Left lung (tissue), 10 donors: ENCODE results near the gene CEACAM7. TPM values are rescaled to one million over a fixed set of nuclear protein-coding genes. Genes with fewer than 3 reads are reported as not detected.

ENCODE experiments used
- ATAC-seq: fragments of 200-7000 bp; cut with Tn5 transposase; one replicate; pipeline ENCODE4 v1.9.1; 2020; ENCODE audit warnings: moderate library complexity
- DNase-seq, 4 donors: peaks; one replicate each; pipeline ENCODE4 v3.0.0-alpha.2; 2013 to 2020
- H3K27ac ChIP-seq, 2 donors: fragments of 200-600 bp; sonication (generic) in 1 of 2; one replicate each; pipeline versions ENCODE4 v1.5.0 to v1.8.0; 2020 to 2021
- H3K27me3 ChIP-seq, 2 donors: fragments of 200-600 bp; sonication (generic) in 1 of 2; one replicate each; pipeline versions ENCODE4 v1.5.0 to v1.8.0; 2020 to 2021
- H3K36me3 ChIP-seq, 2 donors: fragments of 200-600 bp; sonication (generic) in 1 of 2; one replicate each; pipeline versions ENCODE4 v1.5.0 to v1.8.0; 2020 to 2021
- H3K4me1 ChIP-seq, 2 donors: fragments of 200-600 bp; one replicate each; pipeline ENCODE4 v1.8.0; 2021
- H3K4me3 ChIP-seq, 2 donors: fragments of 200-600 bp; sonication (generic) in 1 of 2; one replicate each; pipeline versions ENCODE4 v1.5.0 to v1.8.0; 2020 to 2021; ENCODE audit warnings: mild to moderate bottlenecking in 1 of 2
- H3K9me3 ChIP-seq, 2 donors: fragments of 200-600 bp; sonication (generic) in 1 of 2; one replicate each; pipeline versions ENCODE4 v1.5.0 to v1.8.0; 2020 to 2021
- intact Hi-C, 2 donors: fragments of 100-400 bp; cut with DNase I; formaldehyde crosslinking; loops; one replicate each; pipeline versions ENCODE4 v1.11.2 to v1.14.2; 2022
- polyA plus RNA-seq, 6 donors: library from polyadenylated mRNA; unstranded; fragments of 120-200 nt; gene quantifications; one replicate each; pipeline ENCODE4 v1.2.1, GENCODE V29; 2013; ENCODE audit not compliant: insufficient read length in 6 of 6
- total RNA-seq, 2 donors: library from RNA; stranded (reverse); fragmentation: NEBNext Ultra II Directional; extraction: Animal tissue kit (Norgen Biotek cat#: 25700); gene quantifications; one replicate each; pipeline ENCODE4 v1.2.1, GENCODE V29; 2021
- TF ChIP-seq, protein P1 (sequence below), 2 donors: fragments of 200-600 bp; sonication (generic) in 1 of 2; IDR thresholded peaks; one replicate each; pipeline versions ENCODE4 v1.5.0 to v1.8.0; 2021; ENCODE audit warnings: antibody characterized with exemption in 2 of 2
- donor health status: DM: no; HTN: yes; CAD: no.
- donor health status: DM: no; HTN: no; CAD: no.

Gene CEACAM7
- total and polyA plus RNA-seq, 8 donors = 0.09 to 0.44 (median 0.15) TPM; not detected in 2

DNA sequence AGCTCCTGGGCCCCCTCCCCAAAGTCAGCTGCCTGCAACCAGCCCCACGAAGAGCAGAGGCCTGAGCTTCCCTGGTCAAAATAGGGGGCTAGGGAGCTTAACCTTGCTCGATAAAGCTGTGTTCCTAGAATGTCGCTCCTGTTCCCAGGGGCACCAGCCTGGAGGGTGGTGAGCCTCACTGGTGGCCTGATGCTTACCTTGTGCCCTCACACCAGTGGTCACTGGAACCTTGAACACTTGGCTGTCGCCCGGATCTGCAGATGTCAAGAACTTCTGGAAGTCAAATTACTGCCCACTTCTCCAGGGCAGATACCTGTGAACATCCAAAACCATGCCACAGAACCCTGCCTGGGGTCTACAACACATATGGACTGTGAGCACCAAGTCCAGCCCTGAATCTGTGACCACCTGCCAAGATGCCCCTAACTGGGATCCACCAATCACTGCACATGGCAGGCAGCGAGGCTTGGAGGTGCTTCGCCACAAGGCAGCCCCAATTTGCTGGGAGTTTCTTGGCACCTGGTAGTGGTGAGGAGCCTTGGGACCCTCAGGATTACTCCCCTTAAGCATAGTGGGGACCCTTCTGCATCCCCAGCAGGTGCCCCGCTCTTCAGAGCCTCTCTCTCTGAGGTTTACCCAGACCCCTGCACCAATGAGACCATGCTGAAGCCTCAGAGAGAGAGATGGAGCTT, 15.7 kb upstream of the CEACAM7 start:
- TF ChIP-seq, protein P1, sequence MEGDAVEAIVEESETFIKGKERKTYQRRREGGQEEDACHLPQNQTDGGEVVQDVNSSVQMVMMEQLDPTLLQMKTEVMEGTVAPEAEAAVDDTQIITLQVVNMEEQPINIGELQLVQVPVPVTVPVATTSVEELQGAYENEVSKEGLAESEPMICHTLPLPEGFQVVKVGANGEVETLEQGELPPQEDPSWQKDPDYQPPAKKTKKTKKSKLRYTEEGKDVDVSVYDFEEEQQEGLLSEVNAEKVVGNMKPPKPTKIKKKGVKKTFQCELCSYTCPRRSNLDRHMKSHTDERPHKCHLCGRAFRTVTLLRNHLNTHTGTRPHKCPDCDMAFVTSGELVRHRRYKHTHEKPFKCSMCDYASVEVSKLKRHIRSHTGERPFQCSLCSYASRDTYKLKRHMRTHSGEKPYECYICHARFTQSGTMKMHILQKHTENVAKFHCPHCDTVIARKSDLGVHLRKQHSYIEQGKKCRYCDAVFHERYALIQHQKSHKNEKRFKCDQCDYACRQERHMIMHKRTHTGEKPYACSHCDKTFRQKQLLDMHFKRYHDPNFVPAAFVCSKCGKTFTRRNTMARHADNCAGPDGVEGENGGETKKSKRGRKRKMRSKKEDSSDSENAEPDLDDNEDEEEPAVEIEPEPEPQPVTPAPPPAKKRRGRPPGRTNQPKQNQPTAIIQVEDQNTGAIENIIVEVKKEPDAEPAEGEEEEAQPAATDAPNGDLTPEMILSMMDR (IDR thresholded peaks at IDR 0.05) = no peak
- Histone ChIP-seq H3K4me3 (no peak overlapping the region), H3K27me3 (peaks cover 0 to 82% of the 10 kb centered on the region in 2 donors), H3K4me1 (peaks cover 0 to 11% of the 10 kb centered on the region in 2 donors), H3K36me3 (no peaks in the 10 kb centered on the region), H3K9me3 (no peaks in the 10 kb centered on the region), H3K27ac (no peak overlapping the region)
- intact Hi-C loops = no loop called here
- ATAC-seq = no peak
- DNase-seq = no peak

DNA sequence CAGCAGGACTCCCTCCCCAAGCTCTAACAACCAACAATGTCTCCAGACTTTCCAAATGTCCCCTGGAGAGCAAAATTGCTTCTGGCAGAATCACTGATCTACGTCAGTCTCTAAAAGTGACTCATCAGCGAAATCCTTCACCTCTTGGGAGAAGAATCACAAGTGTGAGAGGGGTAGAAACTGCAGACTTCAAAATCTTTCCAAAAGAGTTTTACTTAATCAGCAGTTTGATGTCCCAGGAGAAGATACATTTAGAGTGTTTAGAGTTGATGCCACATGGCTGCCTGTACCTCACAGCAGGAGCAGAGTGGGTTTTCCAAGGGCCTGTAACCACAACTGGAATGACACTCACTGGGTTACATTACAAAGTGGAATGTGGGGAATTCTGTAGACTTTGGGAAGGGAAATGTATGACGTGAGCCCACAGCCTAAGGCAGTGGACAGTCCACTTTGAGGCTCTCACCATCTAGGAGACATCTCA, 14.1 kb upstream of the CEACAM7 start:
- intact Hi-C loops = no loop called here
- no peaks in the 10 kb centered on the region for H3K36me3 ChIP-seq
- TF ChIP-seq, protein P1 (IDR thresholded peaks at IDR 0.05) = no peak

DNA sequence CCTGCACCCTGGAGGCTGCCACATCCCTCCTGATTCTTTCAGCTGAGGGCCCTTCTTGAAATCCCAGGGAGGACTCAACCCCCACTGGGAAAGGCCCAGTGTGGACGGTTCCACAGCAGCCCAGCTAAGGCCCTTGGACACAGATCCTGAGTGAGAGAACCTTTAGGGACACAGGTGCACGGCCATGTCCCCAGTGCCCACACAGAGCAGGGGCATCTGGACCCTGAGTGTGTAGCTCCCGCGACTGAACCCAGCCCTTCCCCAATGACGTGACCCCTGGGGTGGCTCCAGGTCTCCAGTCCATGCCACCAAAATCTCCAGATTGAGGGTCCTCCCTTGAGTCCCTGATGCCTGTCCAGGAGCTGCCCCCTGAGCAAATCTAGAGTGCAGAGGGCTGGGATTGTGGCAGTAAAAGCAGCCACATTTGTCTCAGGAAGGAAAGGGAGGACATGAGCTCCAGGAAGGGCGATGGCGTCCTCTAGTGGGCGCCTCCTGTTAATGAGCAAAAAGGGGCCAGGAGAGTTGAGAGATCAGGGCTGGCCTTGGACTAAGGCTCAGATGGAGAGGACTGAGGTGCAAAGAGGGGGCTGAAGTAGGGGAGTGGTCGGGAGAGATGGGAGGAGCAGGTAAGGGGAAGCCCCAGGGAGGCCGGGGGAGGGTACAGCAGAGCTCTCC, 13.5 kb upstream of the CEACAM7 start:
- peaks cover 0 to 16% of the 10 kb centered on the region in 2 donors for H3K4me1 ChIP-seq
- intact Hi-C loops = no loop called here
- TF ChIP-seq, protein P1 (IDR thresholded peaks at IDR 0.05) = no peak
- ATAC-seq = no peak
- no peaks in the 10 kb centered on the region for H3K9me3 ChIP-seq
- DNase-seq = no peak
- no peak overlapping the region for H3K4me3 ChIP-seq
- H3K27me3 ChIP-seq = peaks cover 0 to 68% of the 10 kb centered on the region in 2 donors
- no peak overlapping the region for H3K27ac ChIP-seq
- no peaks in the 10 kb centered on the region for H3K36me3 ChIP-seq

More for the DNA sequence above, 14.1 kb upstream of the CEACAM7 start:
- Histone ChIP-seq H3K4me1 (peaks cover 0 to 19% of the 10 kb centered on the region in 2 donors), H3K27ac (no peak overlapping the region), H3K9me3 (no peaks in the 10 kb centered on the region), H3K27me3 (peaks cover 0 to 68% of the 10 kb centered on the region in 2 donors), H3K4me3 (no peak overlapping the region)
- DNase-seq (no peak), ATAC-seq (no peak)

DNA sequence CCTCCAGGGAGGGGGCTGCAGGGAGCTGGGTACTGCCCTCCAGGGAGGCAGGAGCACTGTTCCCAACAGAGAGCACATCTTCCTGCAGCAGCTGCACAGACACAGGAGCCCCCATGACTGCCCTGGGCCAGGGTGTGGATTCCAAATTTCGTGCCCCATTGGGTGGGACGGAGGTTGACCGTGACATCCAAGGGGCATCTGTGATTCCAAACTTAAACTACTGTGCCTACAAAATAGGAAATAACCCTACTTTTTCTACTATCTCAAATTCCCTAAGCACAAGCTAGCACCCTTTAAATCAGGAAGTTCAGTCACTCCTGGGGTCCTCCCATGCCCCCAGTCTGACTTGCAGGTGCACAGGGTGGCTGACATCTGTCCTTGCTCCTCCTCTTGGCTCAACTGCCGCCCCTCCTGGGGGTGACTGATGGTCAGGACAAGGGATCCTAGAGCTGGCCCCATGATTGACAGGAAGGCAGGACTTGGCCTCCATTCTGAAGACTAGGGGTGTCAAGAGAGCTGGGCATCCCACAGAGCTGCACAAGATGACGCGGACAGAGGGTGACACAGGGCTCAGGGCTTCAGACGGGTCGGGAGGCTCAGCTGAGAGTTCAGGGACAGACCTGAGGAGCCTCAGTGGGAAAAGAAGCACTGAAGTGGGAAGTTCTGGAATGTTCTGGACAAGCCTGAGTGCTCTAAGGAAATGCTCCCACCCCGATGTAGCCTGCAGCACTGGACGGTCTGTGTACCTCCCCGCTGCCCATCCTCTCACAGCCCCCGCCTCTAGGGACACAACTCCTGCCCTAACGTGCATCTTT, 12.5 kb upstream of the CEACAM7 start:
- H3K36me3 ChIP-seq = no peaks in the 10 kb centered on the region
- H3K4me3 ChIP-seq = no peak overlapping the region
- no peaks in the 10 kb centered on the region for H3K9me3 ChIP-seq
- no peak overlapping the region for H3K27ac ChIP-seq
- TF ChIP-seq, protein P1 (IDR thresholded peaks at IDR 0.05) = no peak
- peaks cover 0 to 16% of the 10 kb centered on the region in 2 donors for H3K4me1 ChIP-seq
- peaks cover 0 to 61% of the 10 kb centered on the region in 2 donors for H3K27me3 ChIP-seq
- ATAC-seq (no peak), DNase-seq (no peak)
- intact Hi-C loops = no loop called here
